HCT116 (cell line): ENCODE results near the gene ENTR1. TPM values are rescaled to one million over a fixed set of nuclear protein-coding genes. Genes with fewer than 3 reads are reported as not detected.

ENCODE experiments used
- ATAC-seq: fragments of 200-7000 bp; cut with Tn5 transposase; 2 replicates; pipeline ENCODE4 v1.9.1; 2020; ENCODE audit warnings: mild to moderate bottlenecking, moderate library complexity
- BruUV-seq: library from RNA; stranded (reverse); fragments of 400-500 nt; replicated peaks from 2 replicates; lab custom pipeline; 2021; lab: Mats Ljungman, UMichigan
- CTCF ChIA-PET: fragments of 300-600 bp; sonication (Branson Sonifier 250); formaldehyde crosslinking; loops from one replicate; lab custom pipeline; 2021; ENCODE audit warnings: antibody characterized with exemption; lab: Charles Lee
- POLR2A ChIA-PET: fragments of 300-600, 350-600 bp; sonication (Branson Sonifier 250); formaldehyde crosslinking; loops from one replicate; lab custom pipeline; 2021; ENCODE audit warnings: antibody characterized with exemption; lab: Charles Lee
- RAD21 ChIA-PET, 2 experiments: fragments of 300-600 bp; sonication (Branson Sonifier 250); formaldehyde crosslinking; loops; one replicate each; lab custom pipeline; 2023; ENCODE audit warnings: low total read pairs in 2 of 2; ENCODE audit not compliant: uncharacterized antibody in 2 of 2, unreplicated experiment in 2 of 2, low non-redundant PET in 1 of 2; lab: Charles Lee
- DNase-seq: peaks from one replicate; pipeline ENCODE4 v3.0.0-alpha.2; 2010; ENCODE audit warnings: low read depth, low spot score
- H2AFZ ChIP-seq: fragments of 200-600 bp; shearing (Covaris generic), sonication (generic); 2 replicates; pipeline ENCODE4 v1.6.1; 2017; ENCODE audit warnings: low read depth, mixed run types, mixed read lengths, antibody characterized with exemption, low read length; ENCODE audit not compliant: poor library complexity, severe bottlenecking
- H3K27ac ChIP-seq: 2 replicates; pipeline ENCODE4 v1.5.1; 2012; ENCODE audit warnings: low read depth, low read length
- H3K27me3 ChIP-seq: fragments of 200-600 bp; sonication (generic); 2 replicates; pipeline ENCODE4 v1.6.1; 2016; ENCODE audit warnings: mixed run types, low read length, mixed read lengths; ENCODE audit not compliant: insufficient read depth
- H3K36me3 ChIP-seq, 2 experiments: fragments of 200-500 bp in 1 of 2; fragments of 200-600 bp in 1 of 2; sonication (Bioruptor generic) in 1 of 2; sonication (generic) in 1 of 2; 2 replicates each; pipeline versions ENCODE4 v1.5.1 to v1.6.1; 2014 to 2016; ENCODE audit warnings: low read length in 2 of 2, inconsistent platforms in 1 of 2, mixed read lengths in 1 of 2, mixed run types in 1 of 2; ENCODE audit not compliant: insufficient read depth in 2 of 2, control insufficient read depth in 1 of 2
- H3K4me1 ChIP-seq, 2 experiments: fragments of 200-600 bp in 1 of 2; sonication (generic) in 1 of 2; 2 replicates each; pipeline versions ENCODE4 v1.5.1 to v1.6.1; 2012 to 2017; ENCODE audit warnings: low read length in 2 of 2, inconsistent platforms in 1 of 2, mild to moderate bottlenecking in 1 of 2, mixed read lengths in 1 of 2, mixed run types in 1 of 2, moderate library complexity in 1 of 2; ENCODE audit not compliant: insufficient read depth in 2 of 2, control insufficient read depth in 1 of 2
- H3K4me2 ChIP-seq: fragments of 200-600 bp; sonication (generic); 2 replicates; pipeline ENCODE4 v1.6.1; 2017; ENCODE audit warnings: mixed run types, low read length, mixed read lengths
- H3K4me3 ChIP-seq, 2 experiments: fragments of 200-600 bp in 1 of 2; sonication (generic) in 1 of 2; replicated peaks in 1 of 2; 2 replicates each; pipeline ENCODE4 v1.5.1; 2011 to 2016; ENCODE audit warnings: low read length in 2 of 2, control low read depth in 1 of 2, low read depth in 1 of 2, mild to moderate bottlenecking in 1 of 2, mixed read lengths in 1 of 2, mixed run types in 1 of 2
- H3K79me2 ChIP-seq: fragments of 200-600 bp; sonication (generic); 2 replicates; pipeline ENCODE4 v1.6.1; 2017; ENCODE audit warnings: mild to moderate bottlenecking, mixed run types, low read length, moderate library complexity, mixed read lengths; ENCODE audit not compliant: insufficient read depth
- H3K9ac ChIP-seq: fragments of 200-600 bp; sonication (generic); 2 replicates; pipeline ENCODE4 v1.6.1; 2016; ENCODE audit warnings: low read length, mixed read lengths
- H3K9me2 ChIP-seq: fragments of 200-600 bp; sonication (generic), shearing (Covaris generic); 2 replicates; pipeline ENCODE4 v1.6.1; 2017; ENCODE audit warnings: mixed run types, mild to moderate bottlenecking, moderate library complexity; ENCODE audit not compliant: insufficient read depth
- H3K9me3 ChIP-seq, 2 experiments: fragments of 200-500 bp in 1 of 2; fragments of 200-600 bp in 1 of 2; sonication (Bioruptor generic) in 1 of 2; sonication (generic) in 1 of 2; 2 replicates each; pipeline ENCODE4 v1.6.1; 2014 to 2017; ENCODE audit warnings: low read length in 2 of 2, mixed read lengths in 2 of 2, inconsistent platforms in 1 of 2, low read depth in 1 of 2, mild to moderate bottlenecking in 1 of 2, mixed run types in 1 of 2, moderate library complexity in 1 of 2; ENCODE audit not compliant: control insufficient read depth in 1 of 2, insufficient read depth in 1 of 2
- H4K20me1 ChIP-seq: fragments of 200-600 bp; sonication (generic), shearing (Covaris generic); 2 replicates; pipeline ENCODE4 v1.6.1; 2017; ENCODE audit warnings: mixed run types, mild to moderate bottlenecking, moderate library complexity; ENCODE audit not compliant: insufficient read depth
- EZH2phosphoT487 ChIP-seq: fragments of 200-600 bp; IDR thresholded peaks from 2 replicates; pipeline ENCODE4 v1.6.1; 2018; ENCODE audit warnings: antibody characterized with exemption, borderline replicate concordance
- RAD21 ChIP-seq: IDR thresholded peaks from 2 replicates; pipeline ENCODE4 v1.6.1; 2012; ENCODE audit warnings: low read depth, mild to moderate bottlenecking
- SRF ChIP-seq: IDR thresholded peaks from 2 replicates; pipeline ENCODE4 v1.6.1; 2012; ENCODE audit warnings: low read depth
- TCF7L2 ChIP-seq: IDR thresholded peaks from 2 replicates; pipeline ENCODE4 v1.7.0; 2011; ENCODE audit warnings: borderline replicate concordance, inconsistent platforms; ENCODE audit not compliant: insufficient read depth, insufficient read length; ENCODE audit errors: extremely low read depth
- intact Hi-C: fragments of 100-400 bp; cut with micrococcal nuclease; formaldehyde crosslinking; loops from 2 replicates; pipeline ENCODE4 v1.10.0; 2022
- total RNA-seq: library from RNA; stranded (reverse); gene quantifications from one replicate; pipeline ENCODE4 v1.2.1, GENCODE V29; 2021; ENCODE audit not compliant: unreplicated experiment
- TF ChIP-seq, protein P1 (sequence below): IDR thresholded peaks from 2 replicates; pipeline ENCODE4 v1.6.1; 2012

The ENTR1 gene
- total RNA-seq, 1 experiment from 2014 or later = 119 TPM

DNA sequence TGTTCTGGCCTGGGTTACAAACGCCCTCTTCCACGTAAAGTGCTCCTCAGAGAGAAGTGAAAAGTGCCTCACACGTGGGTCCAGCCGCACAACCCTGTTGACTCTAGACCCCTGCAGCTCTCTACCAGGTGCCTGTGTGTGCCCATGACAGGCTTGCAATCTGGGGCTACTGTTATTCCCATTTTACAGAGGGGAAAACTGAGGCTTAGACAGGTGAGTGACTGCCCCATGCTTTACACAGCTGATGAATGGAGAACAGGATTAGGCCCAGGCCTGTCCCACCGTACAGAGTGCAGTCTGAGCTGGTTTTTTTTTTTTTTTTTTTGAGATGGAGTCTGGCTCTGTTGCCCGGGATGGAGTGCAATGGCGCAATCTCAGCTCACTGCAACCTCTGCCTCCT lies 35.4 kb upstream of the ENTR1 start:
- ATAC-seq (no peak), DNase-seq (no peak)
- intact Hi-C loops = no loop called here
- H3K9ac ChIP-seq = no peak overlapping the region
- H3K27me3 ChIP-seq = no peaks in the 10 kb centered on the region
- no peak overlapping the region for H3K27ac ChIP-seq
- H3K9me3 ChIP-seq = no peaks in the 10 kb centered on the region
- no peak overlapping the region for H3K4me2 ChIP-seq
- ChIA-PET CTCF (no interaction called here), RAD21 (no interaction called here), POLR2A (interaction anchor here (0.6 kb wide), 1 partner anchor 10 kb away, joined by 3 read pairs; no protein-coding TSS in a partner anchor)
- no peak overlapping the region for H3K4me3 ChIP-seq
- no peaks in the 10 kb centered on the region for H4K20me1 ChIP-seq
- no peaks in the 10 kb centered on the region for H3K4me1 ChIP-seq
- H3K9me2 ChIP-seq = no peaks in the 10 kb centered on the region
- H2AFZ ChIP-seq = no peak overlapping the region
- H3K36me3 ChIP-seq = peaks cover 31 to 59% of the 10 kb centered on the region in 2 experiments
- peaks cover 3% of the 10 kb centered on the region; the same call in 1 of the 2 replicates for H3K79me2 ChIP-seq
- no TSS peak for BruUV-seq
- TF ChIP-seq TCF7L2 (no peak), RAD21 (no peak)
- TF ChIP-seq, protein P1, sequence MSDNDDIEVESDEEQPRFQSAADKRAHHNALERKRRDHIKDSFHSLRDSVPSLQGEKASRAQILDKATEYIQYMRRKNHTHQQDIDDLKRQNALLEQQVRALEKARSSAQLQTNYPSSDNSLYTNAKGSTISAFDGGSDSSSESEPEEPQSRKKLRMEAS = no peak

DNA sequence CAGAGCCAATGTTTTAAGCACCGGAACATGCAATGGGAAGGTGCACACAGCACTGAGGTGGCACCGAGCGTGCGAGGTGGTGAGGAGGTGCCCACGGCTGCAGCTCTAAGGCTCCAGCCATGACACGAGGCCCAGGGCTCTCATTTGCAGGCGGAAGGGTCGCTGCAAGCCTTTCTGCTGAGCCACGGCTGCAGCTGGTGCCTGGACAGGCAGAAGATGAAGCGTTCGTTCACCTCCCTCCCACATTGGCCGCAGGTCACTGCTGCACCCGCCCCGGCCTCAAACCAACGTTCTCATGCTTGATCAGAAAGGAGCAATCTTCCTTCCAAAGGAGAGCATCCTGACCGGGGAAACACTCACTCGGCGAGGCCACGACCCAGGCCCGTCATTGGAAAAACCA lies 33.7 kb upstream of the ENTR1 start:
- Histone ChIP-seq H2AFZ (no peak overlapping the region), H3K4me1 (peaks cover 0 to 4% of the 10 kb centered on the region in 2 experiments; a peak in 2 of 4 replicates), H3K4me3 (no peak overlapping the region), H3K9me3 (no peaks in the 10 kb centered on the region)
- RAD21 ChIA-PET = no interaction called here
- TF ChIP-seq EZH2phosphoT487 (no peak), SRF (no peak)
- TF ChIP-seq, all 23 proteins: peak for 0
- ChIA-PET CTCF (interaction anchor here (1.5 kb wide), 1 partner anchor 40 kb away, joined by 3 read pairs; no protein-coding TSS in a partner anchor), POLR2A (no interaction called here)
- no peak for ATAC-seq
- no peak overlapping the region for H3K4me2 ChIP-seq
- peaks cover 2% of the 10 kb centered on the region; the same call in 1 of the 2 replicates for H3K79me2 ChIP-seq
- no peak for DNase-seq
- BruUV-seq = no TSS peak
- H3K36me3 ChIP-seq = peaks cover 24 to 47% of the 10 kb centered on the region in 2 experiments
- no peak overlapping the region for H3K9ac ChIP-seq
- intact Hi-C loops = no loop called here
- no peaks in the 10 kb centered on the region for H4K20me1 ChIP-seq
- H3K9me2 ChIP-seq = no peaks in the 10 kb centered on the region
- no peak overlapping the region for H3K27ac ChIP-seq
- no peaks in the 10 kb centered on the region for H3K27me3 ChIP-seq
